Cardiac septum (tissue), 1 donor: ENCODE measurements around the gene EPHA2. TPM values are rescaled to one million over a fixed set of nuclear protein-coding genes. Genes with fewer than 3 reads are reported as not detected.

Source experiments
- DNase-seq: peaks from one replicate; pipeline ENCODE4 v3.0.0-alpha.2; 2020; ENCODE audit warnings: low spot score
- intact Hi-C: fragments of 100-400 bp; cut with DNase I; formaldehyde crosslinking; loops from one replicate; pipeline ENCODE4 v1.14.0; 2022
- total RNA-seq: library from RNA; stranded (reverse); fragmentation: NEBNext Ultra II Directional; extraction: Animal tissue kit (Norgen Biotek cat#: 25700); gene quantifications from one replicate; pipeline ENCODE4 v1.2.1, GENCODE V29; 2021
- donor health status: DM: no; HTN: no; CAD: no.

The EPHA2 gene
- total RNA-seq, 1 donor from 2014 or later = 26.1 TPM

- intact Hi-C loops = no loop called here
- DNase-seq = no peak
Measured at GRCh38 chr1:16088351-16088911, 67.4 kb downstream of the EPHA2 start.

- intact Hi-C loops = no loop called here
- DNase-seq = no peak
Measured at GRCh38 chr1:16087733-16088132, 68.1 kb downstream of the EPHA2 start.

GRCh38 chr1:16085522-16085921 lies 70.3 kb downstream of the EPHA2 start:
- DNase-seq = no peak
- intact Hi-C loops = no loop called here

DNA sequence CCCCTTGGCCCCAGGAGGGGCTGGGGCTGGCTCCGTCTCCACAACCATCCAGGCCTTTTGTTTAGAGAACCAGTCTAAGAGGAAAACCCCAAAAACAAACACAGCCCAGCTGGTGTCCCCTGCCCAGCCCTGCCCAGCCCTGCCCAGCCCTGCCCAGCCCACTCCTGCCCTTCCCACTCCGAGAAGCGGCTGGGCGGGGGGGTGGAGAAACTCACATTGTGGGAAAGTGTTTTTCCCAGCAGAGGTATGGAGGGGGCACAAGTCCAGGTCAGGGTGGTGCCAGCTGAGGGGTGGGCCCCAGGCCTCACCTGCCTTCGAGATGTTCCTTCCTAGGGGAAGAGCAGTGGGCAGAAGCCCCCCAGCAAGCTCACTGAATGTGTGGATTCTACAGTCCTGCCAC lies 72.4 kb downstream of the EPHA2 start:
- intact Hi-C loops = loop anchor here (1.0 to 2.0 kb wide), 3 partner anchors 71 to 279 kb away; no protein-coding TSS in a partner anchor
- DNase-seq = no peak

DNA sequence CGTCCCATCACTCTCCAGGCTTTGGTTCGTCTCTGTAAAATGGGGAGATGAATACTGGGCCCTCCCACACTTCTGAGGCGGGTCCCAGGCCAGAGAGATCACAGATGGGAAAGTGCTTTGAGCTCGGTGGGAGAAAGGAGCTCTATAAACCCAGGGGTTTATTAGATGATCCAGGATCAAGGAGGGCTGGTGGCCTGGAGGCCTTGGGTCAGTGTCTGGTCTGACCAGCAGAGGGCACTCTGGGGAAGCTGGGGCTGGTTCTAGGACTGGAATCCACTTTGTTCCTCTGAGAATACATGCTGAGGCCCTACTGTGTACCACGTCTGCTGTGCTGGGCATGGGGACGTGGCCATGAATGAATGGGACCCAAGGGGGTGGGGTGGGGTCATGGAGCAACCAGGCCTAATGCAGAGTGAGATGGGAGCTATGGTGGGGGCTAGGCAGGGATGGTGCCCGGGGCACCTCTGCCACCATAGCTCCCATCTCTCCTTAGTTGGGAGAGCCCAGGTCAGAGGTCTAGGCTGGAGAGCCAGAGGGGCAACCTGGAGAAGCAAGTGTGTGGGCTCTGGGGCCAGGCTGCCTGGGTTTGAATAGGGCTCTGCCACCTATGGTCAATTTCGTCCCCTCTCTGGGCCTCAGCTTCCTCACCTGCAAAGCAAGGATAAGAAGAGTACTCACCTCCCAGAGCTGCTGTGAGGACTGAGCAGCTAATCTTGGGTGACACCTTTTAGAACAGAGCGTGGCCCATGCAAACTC lies 73.4 kb downstream of the EPHA2 start:
- no peak for DNase-seq
- intact Hi-C loops = loop anchor here (1.0 to 2.0 kb wide), 3 partner anchors 72 to 280 kb away; no protein-coding TSS in a partner anchor

DNA sequence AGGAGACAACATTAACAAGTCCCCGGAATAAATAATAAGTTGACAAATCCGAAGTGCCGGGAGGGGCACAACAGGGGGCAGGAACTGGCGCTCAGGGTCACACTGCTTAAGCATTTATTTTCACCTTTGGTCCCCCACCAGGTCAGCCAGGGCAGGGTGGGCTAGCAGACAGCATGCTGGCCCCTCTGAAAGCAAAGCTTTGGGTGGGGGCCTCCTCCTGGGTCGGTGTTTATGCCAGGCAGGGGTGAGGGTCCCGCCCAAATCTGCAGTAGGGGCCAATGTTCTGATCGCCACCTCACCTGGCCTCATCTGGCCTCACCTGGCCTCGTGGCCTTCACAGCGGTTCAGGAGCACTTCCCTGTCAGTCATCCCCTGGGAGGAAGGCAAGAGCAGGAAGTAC lies 74.2 kb downstream of the EPHA2 start:
- no peak for DNase-seq
- intact Hi-C loops = loop anchor here (2.0 kb wide), 2 partner anchors 73 to 281 kb away; no protein-coding TSS in a partner anchor

DNA sequence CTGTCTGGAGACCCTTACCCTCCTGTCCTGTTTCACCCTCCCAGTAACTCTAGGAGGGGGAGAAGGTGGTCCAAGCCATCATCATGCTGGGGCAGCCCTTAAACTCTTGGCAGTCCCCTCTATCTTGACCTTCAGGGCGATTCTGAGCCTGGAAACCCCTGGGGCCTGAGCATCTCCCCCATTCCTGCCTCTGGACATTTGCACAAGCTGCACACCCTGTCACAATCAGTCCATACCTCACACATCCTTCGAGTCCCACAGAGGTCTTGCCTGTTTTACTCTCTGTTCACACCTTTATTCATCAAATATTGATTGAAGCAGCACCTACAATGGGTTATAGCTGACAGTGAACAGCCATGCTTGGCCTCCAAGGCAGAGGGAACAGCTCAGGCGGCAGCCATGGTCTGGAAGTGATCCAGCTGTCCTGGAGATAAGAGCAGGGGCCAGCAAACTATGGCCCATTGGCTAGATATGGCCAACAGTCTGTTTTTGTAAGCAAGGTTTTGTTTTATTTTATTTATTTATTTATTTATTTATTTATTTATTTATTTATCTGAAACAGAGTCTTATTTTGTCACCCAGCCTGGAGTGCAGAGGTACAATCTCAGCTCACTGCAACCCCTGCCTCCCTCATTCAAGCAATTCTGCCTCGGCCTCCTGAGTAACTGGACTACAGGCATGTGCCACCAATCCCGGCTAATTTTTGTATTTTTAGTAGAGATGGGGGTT lies 75.3 kb downstream of the EPHA2 start:
- intact Hi-C loops = no loop called here
- DNase-seq = no peak

DNA sequence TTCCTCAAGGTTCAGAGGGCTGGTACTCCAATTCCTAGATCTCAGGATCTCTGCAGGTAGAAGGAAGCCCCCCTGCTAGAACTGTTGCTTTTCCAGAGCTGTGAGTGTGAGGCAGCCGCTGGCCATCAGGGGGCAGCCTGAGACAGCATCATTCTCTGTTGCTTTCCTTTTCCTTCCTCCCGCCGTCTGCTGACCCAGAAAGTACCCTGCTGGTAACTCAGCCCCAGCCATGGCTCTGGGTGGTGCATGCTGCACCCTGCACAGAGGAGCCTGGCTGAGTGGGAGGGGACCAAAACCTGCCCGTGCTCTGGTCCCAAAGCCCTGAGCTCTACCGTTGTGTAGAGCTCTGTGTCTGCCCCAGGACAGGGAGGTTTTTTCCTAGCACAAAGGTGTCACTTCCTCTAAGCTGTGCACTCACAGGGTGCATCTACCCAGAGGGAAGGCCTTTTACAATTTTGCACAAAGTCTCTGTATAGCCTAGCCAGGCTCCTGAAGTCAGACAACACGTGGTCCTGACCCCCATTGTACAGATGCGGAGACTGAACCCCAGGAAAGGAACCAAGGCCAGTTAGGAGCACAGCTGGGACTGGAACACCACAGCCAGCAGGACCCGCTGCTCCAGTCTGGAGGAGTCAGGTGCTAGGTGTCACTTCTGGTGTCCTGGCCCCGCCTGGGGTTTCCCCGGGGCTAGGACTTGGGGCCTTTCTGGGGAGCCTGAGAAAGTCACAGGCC lies 76.8 kb downstream of the EPHA2 start:
- DNase-seq = no peak
- intact Hi-C loops = loop anchor here (1.0 to 2.0 kb wide), 2 partner anchors 108 to 166 kb away; no protein-coding TSS in a partner anchor

DNA sequence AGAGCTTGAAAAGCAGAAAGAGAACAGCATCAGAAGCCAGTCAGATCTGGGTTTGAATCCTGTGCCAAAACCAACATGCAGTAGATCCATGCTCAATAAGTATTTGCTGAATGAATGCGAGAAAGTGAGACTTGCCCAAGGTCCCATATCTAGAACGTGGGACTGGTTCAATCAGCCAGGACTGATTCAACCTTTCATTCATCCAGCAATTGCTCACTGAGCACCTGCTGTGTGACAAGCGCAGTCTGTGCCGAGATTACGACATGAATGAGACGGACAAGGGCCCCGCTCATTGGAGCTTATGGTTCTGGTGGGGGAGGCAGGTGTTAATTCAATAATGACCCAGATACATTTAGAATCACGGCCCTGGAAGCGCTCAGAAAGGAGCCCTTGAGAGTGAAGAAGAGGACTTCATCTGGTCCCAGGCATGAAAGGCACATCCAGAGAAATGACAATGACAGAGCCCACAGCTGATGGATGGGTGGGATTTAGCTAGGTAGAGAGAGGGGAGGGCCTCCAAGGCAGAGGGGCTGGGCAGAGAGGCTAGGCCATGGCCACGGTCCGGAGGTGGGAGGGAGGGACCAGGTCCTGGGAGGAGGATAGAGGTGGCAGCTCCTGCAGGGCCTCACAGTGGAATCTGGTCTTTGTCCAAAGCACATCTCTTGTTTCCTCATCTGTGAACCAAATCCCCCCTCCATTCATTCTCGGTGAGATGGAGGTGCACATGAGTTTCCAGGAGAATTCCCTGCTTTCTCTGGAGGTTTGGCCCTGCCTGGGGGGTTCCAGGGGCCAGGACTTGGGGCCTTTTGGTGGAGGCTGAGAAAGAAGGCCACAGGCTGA lies 78.2 kb downstream of the EPHA2 start:
- DNase-seq = no peak
- intact Hi-C loops = loop anchor here (2.0 kb wide), 1 partner anchor 167 kb away; no protein-coding TSS in a partner anchor

GRCh38 chr1:16076865-16077238 lies 79.0 kb downstream of the EPHA2 start:
- no peak for DNase-seq
- intact Hi-C loops = no loop called here

- intact Hi-C loops = no loop called here
- DNase-seq = no peak
Measured at GRCh38 chr1:16076031-16076864, 79.6 kb downstream of the EPHA2 start.

DNA sequence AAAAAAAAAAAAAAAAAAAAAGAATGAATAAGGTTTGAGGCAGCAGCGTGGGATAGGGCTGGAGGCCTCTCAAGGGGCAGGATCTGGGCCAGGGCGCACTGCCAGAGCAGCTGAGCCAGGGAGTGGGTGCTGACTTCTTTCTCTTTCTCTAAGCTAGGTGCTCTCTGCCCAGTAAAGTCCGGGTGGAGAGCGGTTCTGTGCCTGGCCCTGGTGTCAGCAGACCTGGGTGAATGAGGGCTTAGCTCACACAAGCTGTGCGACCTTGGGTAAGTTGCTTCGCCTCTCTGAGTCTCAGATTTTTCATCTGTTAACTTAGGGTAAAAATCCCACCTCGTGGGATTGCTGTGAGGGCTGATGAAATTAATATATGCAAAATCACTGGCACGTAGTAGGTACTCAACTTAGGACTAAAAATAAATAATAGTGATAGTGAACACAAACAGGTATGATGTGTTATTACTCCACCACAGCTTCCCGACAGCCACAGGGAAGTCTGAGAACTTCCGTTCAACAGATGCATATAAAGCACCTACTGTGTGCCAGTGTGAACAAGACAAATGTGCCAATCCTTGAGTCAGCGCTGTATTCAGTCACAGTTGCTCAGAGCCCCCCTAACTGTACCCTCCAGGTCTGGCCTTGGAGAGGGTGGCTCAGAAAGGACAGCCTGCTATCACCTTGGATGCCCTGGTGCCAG lies 80.4 kb downstream of the EPHA2 start:
- no peak for DNase-seq
- intact Hi-C loops = no loop called here

Other genes with a start within 250 kb of the EPHA2 start
- gene ZBTB17, start 180.0 kb downstream of the EPHA2 start, total RNA-seq = 24.9 TPM
- gene SRARP, start 151.8 kb downstream of the EPHA2 start, total RNA-seq = not detected
- gene HSPB7, start 138.0 kb downstream of the EPHA2 start, total RNA-seq = 3,889 TPM
- gene CLCNKA, start 134.0 kb downstream of the EPHA2 start, total RNA-seq = 1.2 TPM
- gene CLCNKB, start 112.3 kb downstream of the EPHA2 start, total RNA-seq = 2.0 TPM
- 3.0 TPM for gene FAM131C, start 82.4 kb downstream of the EPHA2 start, total RNA-seq
- 1.3 TPM for gene ARHGEF19, start 56.6 kb upstream of the EPHA2 start, total RNA-seq
- gene CPLANE2, start 81.1 kb upstream of the EPHA2 start, total RNA-seq = 10.6 TPM
- 14.1 TPM for gene FBXO42, start 196.4 kb upstream of the EPHA2 start, total RNA-seq
- gene SZRD1, start 211.2 kb upstream of the EPHA2 start, total RNA-seq = 101 TPM